Mucosa of rectum (tissue), 2 donors: ENCODE results near the gene NPR3.
"Not testable (repeated sequence)": the region's sequence is repeated elsewhere in the genome, so short reads cannot be mapped to it uniquely, and the experiment has no call there.

Experiments
- H3K27ac ChIP-seq, 2 donors: one replicate each; pipeline ENCODE4 v1.7.0; 2013; ENCODE audit warnings: inconsistent platforms in 2 of 2, low read depth in 2 of 2, low read length in 2 of 2
- H3K27me3 ChIP-seq, 2 donors: one replicate each; pipeline ENCODE4 v1.7.0; 2013; ENCODE audit warnings: low read length in 2 of 2; ENCODE audit not compliant: control insufficient read depth in 2 of 2, insufficient read depth in 2 of 2
- H3K36me3 ChIP-seq, 2 donors: one replicate each; pipeline ENCODE4 v1.7.0; 2013; ENCODE audit warnings: low read length in 2 of 2; ENCODE audit not compliant: control insufficient read depth in 2 of 2, insufficient read depth in 2 of 2
- H3K4me1 ChIP-seq, 2 donors: one replicate each; pipeline ENCODE4 v1.7.0; 2013; ENCODE audit warnings: low read length in 2 of 2, mild to moderate bottlenecking in 1 of 2; ENCODE audit not compliant: control insufficient read depth in 2 of 2, insufficient read depth in 2 of 2
- H3K4me3 ChIP-seq, 2 donors: one replicate each; pipeline ENCODE4 v1.7.0; 2013; ENCODE audit warnings: low read length in 2 of 2
- H3K9ac ChIP-seq, 2 donors: one replicate each; pipeline ENCODE4 v1.7.0; 2013; ENCODE audit warnings: low read length in 2 of 2, low read depth in 1 of 2, mild to moderate bottlenecking in 1 of 2
- H3K9me3 ChIP-seq, 2 donors: one replicate each; pipeline ENCODE4 v1.7.0; 2013; ENCODE audit warnings: low read length in 2 of 2; ENCODE audit not compliant: control insufficient read depth in 2 of 2
- donor health status: healthy.
- donor health status: Normal muscosa, but diverticular disease.

Gene NPR3

GRCh38 chr5:32802764-32803163, 91.6 kb downstream of the NPR3 start:
- Histone ChIP-seq H3K9ac (no peak overlapping the region), H3K27ac (no peak overlapping the region), H3K27me3 (no peaks in the 10 kb centered on the region), H3K4me1 (no peaks in the 10 kb centered on the region), H3K4me3 (no peak overlapping the region), H3K36me3 (no peaks in the 10 kb centered on the region), H3K9me3 (no peaks in the 10 kb centered on the region)

DNA sequence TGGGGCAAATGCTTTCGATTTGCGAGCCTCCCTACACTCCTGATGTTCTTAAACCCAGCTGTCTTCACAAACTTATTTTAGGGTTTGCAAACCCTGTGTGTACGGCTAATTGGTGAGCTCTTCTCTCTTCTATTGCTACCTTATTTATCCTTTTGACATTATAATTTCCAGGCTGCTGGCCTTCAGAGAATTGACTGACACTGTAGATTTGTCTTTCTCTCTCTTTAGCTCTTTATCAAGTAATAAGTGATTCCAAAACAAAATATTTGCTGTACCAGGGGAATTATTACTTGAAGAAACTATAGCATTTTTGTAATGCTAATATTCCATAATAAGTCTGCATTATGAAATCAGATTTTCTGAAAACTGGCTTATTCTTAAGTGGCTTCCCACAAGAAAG, 92.5 kb downstream of the NPR3 start:
- Histone ChIP-seq H3K9me3 (no peaks in the 10 kb centered on the region), H3K4me3 (no peak overlapping the region), H3K27ac (no peak overlapping the region)

GRCh38 chr5:32805462-32805861, 94.3 kb downstream of the NPR3 start:
- H3K9ac ChIP-seq, H3K9me3 ChIP-seq, H3K27ac ChIP-seq, H3K27me3 ChIP-seq, H3K4me1 ChIP-seq, H3K36me3 ChIP-seq, H3K4me3 ChIP-seq: not testable (repeated sequence)

More for the DNA sequence above, 92.5 kb downstream of the NPR3 start:
- H3K4me1 ChIP-seq, result no peaks in the 10 kb centered on the region
- no peak overlapping the region for H3K9ac ChIP-seq
- no peaks in the 10 kb centered on the region for H3K36me3 ChIP-seq
- H3K27me3 ChIP-seq, result no peaks in the 10 kb centered on the region

DNA sequence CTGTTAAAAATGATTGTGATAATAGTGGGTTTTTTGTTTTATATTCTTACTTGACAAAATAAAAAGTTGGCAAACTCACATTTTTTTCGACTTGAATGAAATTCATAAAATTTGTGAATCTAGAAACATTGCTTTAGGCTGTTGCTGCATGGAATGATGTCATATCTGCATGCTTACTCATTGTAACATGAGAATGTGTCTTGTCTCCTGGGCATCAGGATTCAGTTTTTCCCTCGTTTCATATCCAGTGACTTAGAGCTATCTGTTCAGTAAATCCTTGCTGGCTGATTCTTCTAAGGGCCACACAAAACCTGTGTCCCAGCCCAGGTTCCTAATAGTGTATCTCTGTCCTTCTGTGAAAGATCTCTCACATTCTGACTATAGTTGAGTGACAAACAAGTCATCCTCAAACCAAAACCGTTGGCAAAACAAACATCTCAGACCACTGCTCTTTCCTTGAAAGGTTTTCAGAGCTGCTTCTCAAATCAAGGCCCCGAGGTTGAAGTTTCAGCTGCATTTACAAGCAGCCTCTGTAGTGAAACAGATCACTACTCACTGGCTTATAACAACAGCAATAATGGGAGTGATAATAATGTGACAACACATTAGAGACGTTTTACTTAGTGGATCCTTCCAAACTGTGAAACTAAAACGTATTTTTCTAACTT, 95.0 kb downstream of the NPR3 start:
- Histone ChIP-seq H3K4me3 (no peak overlapping the region), H3K27me3 (no peaks in the 10 kb centered on the region), H3K9ac (no peak overlapping the region), H3K9me3 (no peaks in the 10 kb centered on the region), H3K4me1 (no peaks in the 10 kb centered on the region), H3K36me3 (no peaks in the 10 kb centered on the region), H3K27ac (no peak overlapping the region)

DNA sequence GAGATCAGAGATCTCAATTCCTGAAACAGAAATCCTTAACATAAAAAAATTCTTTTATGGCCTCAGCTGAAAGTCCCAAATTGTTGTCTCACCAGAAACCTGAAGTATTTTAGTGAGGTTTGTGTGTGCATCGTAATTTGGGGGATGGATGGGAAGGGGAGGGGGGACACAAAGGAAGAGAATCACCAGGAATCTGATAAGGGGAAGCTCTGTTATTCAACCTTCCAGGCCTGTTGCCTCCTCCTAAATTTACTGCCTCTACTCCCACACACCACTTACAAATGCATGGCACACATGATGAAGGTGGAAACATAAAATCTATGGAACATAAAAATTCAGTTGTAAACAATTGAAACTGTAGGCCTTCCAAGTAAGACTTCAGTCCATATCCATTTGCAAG, 97.7 kb downstream of the NPR3 start:
- no peak overlapping the region for H3K9ac ChIP-seq
- no peak overlapping the region for H3K4me3 ChIP-seq
- no peaks in the 10 kb centered on the region for H3K27me3 ChIP-seq
- no peaks in the 10 kb centered on the region for H3K9me3 ChIP-seq
- H3K4me1 ChIP-seq, result no peaks in the 10 kb centered on the region
- no peak overlapping the region for H3K27ac ChIP-seq
- H3K36me3 ChIP-seq, result no peaks in the 10 kb centered on the region

DNA sequence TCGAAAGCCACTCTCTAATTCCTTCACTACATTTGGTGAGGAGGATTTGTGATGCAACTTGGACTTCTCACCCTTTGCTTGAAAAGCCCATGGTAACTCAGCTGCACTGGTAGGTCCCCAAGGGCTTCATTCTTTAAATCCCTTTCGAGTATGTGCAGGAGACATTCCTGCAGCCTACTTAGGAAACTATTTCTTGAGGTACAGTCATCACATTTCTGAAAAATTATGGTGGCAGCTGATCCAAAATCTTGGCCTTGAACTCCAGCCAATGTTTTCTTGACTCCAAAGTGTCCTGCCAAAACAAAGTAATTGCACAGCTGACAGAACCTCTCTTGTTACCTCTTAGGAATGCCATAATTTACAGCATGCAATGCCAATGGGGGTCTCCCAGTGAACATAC, 99.7 kb downstream of the NPR3 start:
- Histone ChIP-seq H3K27ac (no peak overlapping the region), H3K9me3 (no peaks in the 10 kb centered on the region), H3K27me3 (no peaks in the 10 kb centered on the region), H3K9ac (no peak overlapping the region), H3K4me3 (no peak overlapping the region), H3K4me1 (no peaks in the 10 kb centered on the region), H3K36me3 (no peaks in the 10 kb centered on the region)

DNA sequence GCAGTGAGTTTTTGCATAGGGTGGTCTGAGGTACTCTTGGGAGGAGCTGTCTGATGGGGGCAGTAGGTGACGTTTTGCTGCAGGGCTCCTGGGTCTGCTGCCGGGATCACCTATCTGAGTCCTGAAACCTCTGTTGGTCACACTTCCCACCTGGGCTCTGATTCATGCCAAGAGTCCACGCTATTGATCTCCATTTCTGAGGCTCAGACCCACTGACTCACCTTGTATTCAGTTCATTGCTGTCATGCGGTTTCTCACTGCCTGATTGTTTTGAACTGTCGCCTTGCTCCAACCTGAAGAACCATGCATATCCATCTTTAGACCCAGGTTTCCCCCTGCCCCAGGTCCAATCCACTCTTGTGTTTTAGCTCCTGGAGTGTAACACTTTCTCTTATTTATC, 101.3 kb downstream of the NPR3 start:
- H3K27me3 ChIP-seq, result no peaks in the 10 kb centered on the region
- H3K9me3 ChIP-seq, result no peaks in the 10 kb centered on the region
- no peaks in the 10 kb centered on the region for H3K4me1 ChIP-seq
- no peak overlapping the region for H3K9ac ChIP-seq
- no peak overlapping the region for H3K27ac ChIP-seq
- no peak overlapping the region for H3K4me3 ChIP-seq
- no peaks in the 10 kb centered on the region for H3K36me3 ChIP-seq

GRCh38 chr5:32814141-32814540, 103.0 kb downstream of the NPR3 start:
- H3K36me3 ChIP-seq, result no peaks in the 10 kb centered on the region
- H3K9me3 ChIP-seq, result no peaks in the 10 kb centered on the region
- no peak overlapping the region for H3K4me3 ChIP-seq
- H3K9ac ChIP-seq, result no peak overlapping the region
- no peaks in the 10 kb centered on the region for H3K4me1 ChIP-seq
- no peaks in the 10 kb centered on the region for H3K27me3 ChIP-seq
- no peak overlapping the region for H3K27ac ChIP-seq

DNA sequence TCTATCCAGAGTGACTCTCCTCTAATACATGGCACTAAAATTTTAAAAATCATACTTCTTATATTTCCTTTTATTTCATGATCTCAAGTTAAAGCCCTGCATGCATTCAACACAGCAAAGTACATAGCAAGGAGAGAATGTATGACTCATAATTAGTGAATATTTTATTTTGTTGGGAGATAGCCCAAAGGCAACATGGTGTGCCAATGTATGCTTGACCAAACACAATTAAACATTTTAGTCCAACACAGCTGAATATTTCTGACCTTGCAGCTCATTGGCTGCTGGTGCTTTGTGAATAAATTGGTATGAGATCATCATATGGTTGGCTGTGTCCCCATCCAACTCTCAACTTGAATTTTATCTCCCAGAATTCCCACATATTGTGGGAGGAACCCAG, 103.5 kb downstream of the NPR3 start:
- H3K36me3 ChIP-seq, result no peaks in the 10 kb centered on the region
- no peak overlapping the region for H3K27ac ChIP-seq
- H3K4me1 ChIP-seq, result no peaks in the 10 kb centered on the region
- no peak overlapping the region for H3K9ac ChIP-seq
- H3K27me3 ChIP-seq, result no peaks in the 10 kb centered on the region
- H3K9me3 ChIP-seq, result no peaks in the 10 kb centered on the region
- H3K4me3 ChIP-seq, result no peak overlapping the region

- Histone ChIP-seq H3K27me3 (no peaks in the 10 kb centered on the region), H3K4me1 (peaks cover 0 to 2% of the 10 kb centered on the region in 2 donors)
Measured at GRCh38 chr5:32827981-32828380, 116.9 kb downstream of the NPR3 start.

DNA sequence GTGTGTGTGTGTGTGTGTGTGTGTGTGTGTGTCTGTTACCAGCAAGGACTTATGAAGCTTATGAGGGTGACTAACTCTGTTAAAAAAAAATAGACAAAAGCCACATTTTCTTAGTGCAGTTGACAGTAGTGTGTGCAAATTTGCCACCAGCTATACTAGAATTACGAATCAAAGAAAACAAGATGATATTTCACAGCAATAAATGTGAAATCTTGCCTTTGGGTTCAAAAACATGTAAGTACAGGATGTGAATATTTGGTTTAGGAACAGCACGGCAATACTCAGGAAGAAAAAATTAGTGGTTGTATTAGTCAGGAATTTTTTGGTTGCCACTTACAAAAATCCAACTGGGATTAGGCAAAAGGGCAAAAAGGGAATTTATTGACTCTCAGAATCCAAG, 117.4 kb downstream of the NPR3 start:
- Histone ChIP-seq H3K27ac (no peak overlapping the region), H3K4me1 (peaks cover 0 to 2% of the 10 kb centered on the region in 2 donors), H3K9me3 (no peaks in the 10 kb centered on the region), H3K9ac (no peak overlapping the region), H3K4me3 (no peak overlapping the region), H3K36me3 (no peaks in the 10 kb centered on the region), H3K27me3 (no peaks in the 10 kb centered on the region)

More at GRCh38 chr5:32827981-32828380, 116.9 kb downstream of the NPR3 start:
- no peak overlapping the region for H3K4me3 ChIP-seq
- no peak overlapping the region for H3K27ac ChIP-seq
- H3K9ac ChIP-seq, result no peak overlapping the region
- H3K9me3 ChIP-seq, result no peaks in the 10 kb centered on the region
- no peaks in the 10 kb centered on the region for H3K36me3 ChIP-seq
